ENCODE measurements around the gene ORM1. TPM values are rescaled to one million over a fixed set of nuclear protein-coding genes. Genes with fewer than 3 reads are reported as not detected.
A peak's percentile ranks its signal among the peaks of the same experiment; 100 is the strongest.

ORM1 gene
- total RNA-seq, 4 donors from 2014 or later: 59.2 TPM; not detected in 3

DNA sequence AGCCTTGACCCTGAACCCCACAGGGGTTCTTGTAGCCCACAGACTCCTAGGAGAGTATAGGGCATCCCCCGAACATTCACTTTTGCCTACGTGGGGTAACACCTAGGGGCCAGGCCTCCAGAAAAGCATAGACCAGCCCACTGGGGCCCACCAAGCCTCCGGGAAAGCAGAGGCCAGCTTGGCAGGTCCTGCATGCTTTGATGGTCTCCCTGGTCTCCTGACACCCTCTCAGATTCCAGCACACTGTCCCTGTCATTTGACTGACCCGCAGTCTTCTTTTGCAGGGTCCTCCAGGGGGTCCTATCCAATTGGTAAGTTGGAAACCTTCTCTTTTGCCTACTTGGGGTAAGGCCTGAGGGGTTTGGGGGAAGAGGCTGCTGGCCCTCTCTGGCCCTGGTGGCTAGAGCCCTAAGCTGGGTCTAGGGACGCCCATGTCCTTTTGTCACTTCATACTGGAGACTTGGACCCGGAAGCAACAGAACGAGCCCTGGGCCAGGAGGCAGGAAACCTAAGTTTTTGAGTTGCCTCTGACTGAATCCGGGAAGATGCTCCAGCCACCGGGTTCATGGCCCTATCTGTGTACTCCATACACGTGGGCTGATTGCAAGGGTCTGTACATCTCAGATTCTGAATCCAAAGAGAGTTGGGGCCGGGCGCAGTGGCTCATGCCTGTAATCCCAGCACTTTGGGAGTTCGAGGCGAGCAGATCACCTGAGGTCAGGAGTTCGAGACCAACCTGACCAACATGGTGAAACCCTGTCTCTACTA lies 20.9 kb upstream of the ORM1 start:
- Histone ChIP-seq H3K4me1 (no peaks in the 10 kb centered on the region), H3K27me3 (no peaks in the 10 kb centered on the region), H3K4me3 (no peak overlapping the region), H3K9me3 (no peaks in the 10 kb centered on the region), H3K27ac (no peak overlapping the region), H3K36me3 (peaks cover 14% of the 10 kb centered on the region)
- no peak for TF ChIP-seq CTCF (IDR thresholded peaks at IDR 0.05)
- WGBS: 86% methylated on average over 9 of the region's 15 CpGs
- DNase-seq (ENCODE audit: low spot score in 2 of 2): peak; percentile 41 to 66

GRCh38 chr9:114302727-114303126 lies 20.2 kb upstream of the ORM1 start:
- Histone ChIP-seq H3K27me3 (no peaks in the 10 kb centered on the region), H3K36me3 (peaks cover 14% of the 10 kb centered on the region), H3K27ac (no peak overlapping the region), H3K9me3 (no peaks in the 10 kb centered on the region), H3K4me3 (no peak overlapping the region), H3K4me1 (no peaks in the 10 kb centered on the region)
- TF ChIP-seq EP300 (IDR thresholded peaks at IDR 0.05) (no peak), POLR2A (IDR thresholded peaks at IDR 0.05) (no peak), CTCF (IDR thresholded peaks at IDR 0.05) (no peak), POLR2AphosphoS5 (IDR thresholded peaks at IDR 0.05) (no peak)
- DNase-seq (ENCODE audit: low spot score in 2 of 2): peak; percentile 25 to 40
- 70% methylated on average over 6 of the region's 6 CpGs for WGBS

- Histone ChIP-seq H3K27ac (no peak overlapping the region), H3K4me1 (no peaks in the 10 kb centered on the region), H3K27me3 (no peaks in the 10 kb centered on the region), H3K36me3 (peaks cover 14% of the 10 kb centered on the region), H3K4me3 (no peak overlapping the region), H3K9me3 (no peaks in the 10 kb centered on the region)
- DNase-seq (ENCODE audit: low spot score in 2 of 2): peak in 1 of 2 donors; percentile 53
- WGBS: 93% methylated on average over 5 of the region's 5 CpGs
- TF ChIP-seq EP300 (IDR thresholded peaks at IDR 0.05) (no peak), POLR2AphosphoS5 (IDR thresholded peaks at IDR 0.05) (no peak), POLR2A (IDR thresholded peaks at IDR 0.05) (no peak), CTCF (IDR thresholded peaks at IDR 0.05) (no peak)
Observed at GRCh38 chr9:114303571-114303970, 19.3 kb upstream of the ORM1 start.

GRCh38 chr9:114303977-114304376 lies 18.9 kb upstream of the ORM1 start:
- peak; percentile 21 to 52 for DNase-seq (ENCODE audit: low spot score in 2 of 2)
- Histone ChIP-seq H3K27me3 (no peaks in the 10 kb centered on the region), H3K4me1 (no peaks in the 10 kb centered on the region), H3K4me3 (no peak overlapping the region), H3K27ac (no peak overlapping the region), H3K9me3 (no peaks in the 10 kb centered on the region), H3K36me3 (peaks cover 13% of the 10 kb centered on the region)
- TF ChIP-seq POLR2AphosphoS5 (IDR thresholded peaks at IDR 0.05) (no peak), CTCF (IDR thresholded peaks at IDR 0.05) (no peak), EP300 (IDR thresholded peaks at IDR 0.05) (no peak), POLR2A (IDR thresholded peaks at IDR 0.05) (no peak)
- WGBS: 95% methylated on average over 4 of the region's 4 CpGs

GRCh38 chr9:114304416-114305188 lies 18.3 kb upstream of the ORM1 start:
- peak in 1 of 2 donors; percentile 57 for DNase-seq (ENCODE audit: low spot score in 2 of 2)
- 93% methylated on average over 8 of the region's 10 CpGs for WGBS
- H3K27ac ChIP-seq: no peak overlapping the region
- H3K9me3 ChIP-seq: no peaks in the 10 kb centered on the region
- no peaks in the 10 kb centered on the region for H3K4me1 ChIP-seq
- H3K27me3 ChIP-seq: no peaks in the 10 kb centered on the region
- H3K36me3 ChIP-seq: peaks cover 14% of the 10 kb centered on the region
- no peak for TF ChIP-seq EP300 (IDR thresholded peaks at IDR 0.05)
- TF ChIP-seq POLR2A (IDR thresholded peaks at IDR 0.05): no peak
- TF ChIP-seq CTCF (IDR thresholded peaks at IDR 0.05): no peak
- TF ChIP-seq POLR2AphosphoS5 (IDR thresholded peaks at IDR 0.05): no peak
- H3K4me3 ChIP-seq: no peak overlapping the region
